D721Med (cell line): ENCODE results near the gene PLAGL2.

Experiments
- DNase-seq: peaks from one replicate; pipeline ENCODE4 v3.0.0; 2011; ENCODE audit warnings: low spot score; ENCODE audit not compliant: insufficient read length
- FAIRE-seq: peaks from 2 replicates; lab custom pipeline; 2011; peaks lifted over from hg19 to GRCh38; lab: Jason Lieb, UNC
- TF ChIP-seq, protein P1 (sequence below): IDR thresholded peaks from 2 replicates; pipeline ENCODE4 v1.5.1; 2012; ENCODE audit warnings: mild to moderate bottlenecking, control low read depth; ENCODE audit not compliant: insufficient read depth; ENCODE audit errors: missing control alignments

PLAGL2 gene

DNA sequence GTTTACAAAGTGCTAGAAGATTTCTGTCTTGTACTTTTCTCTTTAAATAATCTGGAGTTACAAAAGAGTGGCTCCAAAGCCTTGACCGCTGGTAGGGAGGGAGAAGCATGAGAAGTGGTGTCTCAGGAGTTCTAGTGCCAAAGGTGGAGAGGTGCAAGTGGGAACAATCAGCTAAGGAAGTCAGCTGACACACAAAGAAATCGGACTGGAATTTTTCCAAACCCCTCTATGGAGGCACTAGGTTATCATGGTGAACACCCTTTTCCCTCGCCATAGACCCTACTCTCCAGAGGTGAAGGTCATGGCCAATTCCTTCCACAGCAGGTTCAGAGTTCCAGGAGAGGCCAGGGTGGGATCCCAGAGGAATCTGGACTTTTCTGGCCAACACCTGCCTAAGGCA, 14.8 kb downstream of the PLAGL2 start:
- no peak for FAIRE-seq
- TF ChIP-seq, protein P1, sequence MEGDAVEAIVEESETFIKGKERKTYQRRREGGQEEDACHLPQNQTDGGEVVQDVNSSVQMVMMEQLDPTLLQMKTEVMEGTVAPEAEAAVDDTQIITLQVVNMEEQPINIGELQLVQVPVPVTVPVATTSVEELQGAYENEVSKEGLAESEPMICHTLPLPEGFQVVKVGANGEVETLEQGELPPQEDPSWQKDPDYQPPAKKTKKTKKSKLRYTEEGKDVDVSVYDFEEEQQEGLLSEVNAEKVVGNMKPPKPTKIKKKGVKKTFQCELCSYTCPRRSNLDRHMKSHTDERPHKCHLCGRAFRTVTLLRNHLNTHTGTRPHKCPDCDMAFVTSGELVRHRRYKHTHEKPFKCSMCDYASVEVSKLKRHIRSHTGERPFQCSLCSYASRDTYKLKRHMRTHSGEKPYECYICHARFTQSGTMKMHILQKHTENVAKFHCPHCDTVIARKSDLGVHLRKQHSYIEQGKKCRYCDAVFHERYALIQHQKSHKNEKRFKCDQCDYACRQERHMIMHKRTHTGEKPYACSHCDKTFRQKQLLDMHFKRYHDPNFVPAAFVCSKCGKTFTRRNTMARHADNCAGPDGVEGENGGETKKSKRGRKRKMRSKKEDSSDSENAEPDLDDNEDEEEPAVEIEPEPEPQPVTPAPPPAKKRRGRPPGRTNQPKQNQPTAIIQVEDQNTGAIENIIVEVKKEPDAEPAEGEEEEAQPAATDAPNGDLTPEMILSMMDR: no peak
- no peak for DNase-seq

GRCh38 chr20:32191873-32192272, 15.7 kb downstream of the PLAGL2 start:
- FAIRE-seq (no peak), DNase-seq (no peak)
- TF ChIP-seq, protein P1: no peak

DNA sequence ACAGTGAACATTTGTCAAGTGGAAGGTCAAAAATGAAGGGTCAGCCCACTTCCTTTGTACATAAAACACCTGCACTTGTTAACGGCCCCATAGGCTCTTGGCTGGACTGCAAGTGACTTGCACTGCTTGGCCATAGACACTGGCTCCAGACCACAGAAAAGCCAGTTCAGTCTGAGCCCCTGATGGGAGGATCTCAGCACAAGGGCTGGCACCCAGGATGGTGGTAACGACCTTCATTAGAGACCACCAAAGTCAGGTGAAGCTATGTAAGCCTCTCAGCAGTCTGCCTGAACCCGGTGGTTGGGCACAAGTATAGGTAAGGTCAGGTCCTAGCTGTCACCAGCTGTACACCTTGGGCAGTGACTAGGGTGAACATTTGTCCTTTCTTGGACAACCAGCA, 16.1 kb downstream of the PLAGL2 start:
- DNase-seq: no peak
- TF ChIP-seq, protein P1: no peak
- FAIRE-seq: no peak

GRCh38 chr20:32190616-32191415, 16.7 kb downstream of the PLAGL2 start:
- no peak for DNase-seq
- FAIRE-seq: no peak
- TF ChIP-seq, protein P1: no peak

DNA sequence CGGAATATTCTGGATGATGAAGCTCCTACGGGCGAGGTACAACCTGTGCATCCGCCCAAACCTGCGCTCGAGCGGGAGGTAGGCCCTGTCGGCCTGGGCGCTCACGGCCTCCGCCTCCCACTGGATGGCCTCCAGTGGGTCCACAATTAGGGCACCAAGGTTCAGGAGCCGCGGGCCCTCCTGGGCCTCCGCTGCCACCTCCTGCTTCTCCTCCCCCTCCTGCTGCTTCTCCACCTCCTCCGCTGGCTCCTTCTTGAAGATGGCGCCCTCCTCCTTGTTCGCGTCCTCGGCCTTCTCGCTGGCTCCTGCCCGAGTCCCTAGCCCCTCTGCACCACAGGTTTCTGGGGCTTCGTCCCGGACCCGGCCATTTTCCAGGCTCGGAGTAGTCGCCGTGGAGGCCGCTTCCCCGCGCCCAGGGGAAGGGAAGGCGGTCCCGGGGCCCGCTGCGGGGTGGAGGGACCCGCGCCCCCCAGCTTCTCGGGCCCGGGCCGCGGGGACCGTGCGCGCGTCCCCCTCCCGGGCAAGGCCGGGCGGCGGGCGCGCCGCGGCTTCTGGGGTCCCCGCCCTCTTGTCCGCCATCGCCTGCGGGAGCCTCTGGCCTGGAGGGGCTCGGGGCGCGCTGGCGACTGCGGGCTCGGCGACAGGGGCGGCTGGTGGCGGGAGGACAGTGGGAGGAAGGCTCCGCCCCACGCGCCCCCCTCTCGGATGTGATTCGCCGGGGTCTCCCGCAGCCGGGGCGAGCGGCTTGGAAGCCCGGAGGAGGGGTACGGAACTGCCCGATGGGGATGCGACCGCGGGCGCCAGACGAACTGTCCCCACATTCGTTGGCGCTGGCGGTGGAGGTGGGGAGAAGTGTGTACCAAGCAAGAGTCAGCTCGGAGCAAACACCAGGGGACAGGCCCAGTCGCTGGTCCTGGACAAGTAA, 17.6 kb downstream of the PLAGL2 start:
- FAIRE-seq (no peak), DNase-seq (peak; percentile 40)
- TF ChIP-seq, protein P1: no peak

DNA sequence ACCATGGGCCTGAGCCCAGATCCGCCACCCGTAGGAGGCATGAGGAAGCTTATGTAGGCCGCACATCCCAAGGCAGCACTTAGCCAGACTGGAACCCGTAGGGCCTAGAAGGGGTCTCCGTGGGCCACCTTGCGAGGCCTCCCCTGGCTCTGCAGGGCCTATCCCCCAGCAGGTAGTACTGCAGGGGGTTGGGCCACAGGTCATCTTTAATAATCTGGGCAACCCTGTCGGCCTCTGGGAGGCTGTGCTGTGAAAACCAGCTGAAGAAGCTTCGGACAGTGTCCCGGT, 18.5 kb downstream of the PLAGL2 start:
- TF ChIP-seq, protein P1: no peak
- FAIRE-seq (no peak), DNase-seq (no peak)
